Heart left ventricle (tissue), 16 donors: ENCODE data around the gene GNL3. TPM values are rescaled to one million over a fixed set of nuclear protein-coding genes. Genes with fewer than 3 reads are reported as not detected.
"Not testable (repeated sequence)": the region's sequence is repeated elsewhere in the genome, so short reads cannot be mapped to it uniquely, and the experiment has no call there.

Experiments used
- ATAC-seq, 4 donors: fragments of 200-7000 bp; cut with Tn5 transposase; one replicate each; pipeline ENCODE4 v1.9.1; 2020 to 2022; ENCODE audit warnings: moderate library complexity in 4 of 4, mild to moderate bottlenecking in 3 of 4, moderate number of reproducible peaks in 1 of 4
- DNase-seq, 5 donors: peaks; one replicate each; pipeline ENCODE4 v3.0.0-alpha.2; 2020
- H3K27ac ChIP-seq, 12 donors: fragments of 200-600 bp; sonication (generic) in 4 of 12; one replicate each; pipeline versions ENCODE4 v1.5.0 to v1.8.0; 2016 to 2022; ENCODE audit warnings: mild to moderate bottlenecking in 2 of 12
- H3K27me3 ChIP-seq, 9 donors: fragments of 200-600 bp; sonication (generic) in 2 of 9; one replicate each; pipeline versions ENCODE4 v1.5.1 to v1.8.0; 2016 to 2022; ENCODE audit warnings: mild to moderate bottlenecking in 3 of 9
- H3K36me3 ChIP-seq, 9 donors: fragments of 200-600 bp; sonication (generic) in 2 of 9; one replicate each; pipeline versions ENCODE4 v1.5.0 to v1.8.0; 2018 to 2022; ENCODE audit warnings: mild to moderate bottlenecking in 2 of 9
- H3K4me1 ChIP-seq, 12 donors: fragments of 200-600 bp; sonication (generic) in 4 of 12; one replicate each; pipeline versions ENCODE4 v1.5.0 to v1.8.0; 2016 to 2022; ENCODE audit warnings: mild to moderate bottlenecking in 3 of 12
- H3K4me3 ChIP-seq, 12 donors: fragments of 200-600 bp; sonication (generic) in 4 of 12; one replicate each; pipeline versions ENCODE4 v1.5.0 to v1.8.0; 2017 to 2022; ENCODE audit warnings: mild to moderate bottlenecking in 9 of 12, moderate library complexity in 4 of 12
- H3K9me3 ChIP-seq, 12 donors: fragments of 200-600 bp; sonication (generic) in 4 of 12; one replicate each; pipeline versions ENCODE4 v1.5.0 to v1.8.0; 2016 to 2022; ENCODE audit warnings: mild to moderate bottlenecking in 1 of 12
- CTCF ChIP-seq, 12 donors: fragments of 200-600 bp; sonication (generic) in 4 of 12; IDR thresholded peaks; one replicate each; pipeline versions ENCODE4 v1.5.0 to v1.8.0; 2018 to 2022; ENCODE audit warnings: antibody characterized with exemption in 12 of 12, mild to moderate bottlenecking in 5 of 12
- POLR2A ChIP-seq, 2 donors: fragments of 450-650 bp; IDR thresholded peaks; one replicate each; pipeline ENCODE4 v1.6.1; 2017; ENCODE audit warnings: antibody characterized with exemption in 2 of 2, mild to moderate bottlenecking in 2 of 2, moderate library complexity in 2 of 2
- WGBS, 4 donors: extraction: QIAGEN DNeasy Blood & Tissue Kit in 2 of 4; methylation state at CpG; one replicate each; pipeline versions ENCODE4 v1.1.5 to v1.1.7; 2013 to 2018; 5-methylcytosine and 5-hydroxymethylcytosine counted together
- intact Hi-C, 10 donors: fragments of 100-400 bp; cut with DNase I; formaldehyde crosslinking; loops; one replicate each; pipeline versions ENCODE4 v1.11.1 to v1.14.2; 2022
- polyA plus RNA-seq, 2 donors: library from polyadenylated mRNA; stranded (reverse); fragments of 200-250 nt; gene quantifications; one replicate each; pipeline ENCODE4 v1.2.3, GENCODE V29; 2013
- total RNA-seq, 9 donors: library from RNA; depleted of rRNA in 2 of 9; stranded (reverse); fragments of >200 nt in 2 of 9; fragmentation: NEBNext Ultra II Directional in 3 of 9; extraction: Animal tissue kit (Norgen Biotek cat#: 25700) in 3 of 9; gene quantifications; one replicate each; pipeline versions ENCODE4 v1.1.0 to v1.2.4, GENCODE V29; 2016 to 2023
- donor health status: ischemic (EF 13 %, LVEDD 7.1; RV severe dilation, severe dysfunction).
- donor health status: healthy with polysubstance abuse.
- donor health status: DM: no; HTN: yes; CAD: no.
- donor health status: DM: no; HTN: no; CAD: no.
- donor health status: ischemic (EF 25% LVEDD 6.9; RV normal size, moderate dysfunction).
- donor health status: ischemic (EF 25% LVEDD 5.7; RV mildly dilated, moderate dysfunction).
- donor health status: healthy.
- donor health status: DM: yes; HTN: yes; CAD: no.
- donor health status: ischemic (EF 35%, LVEDD 5.7; RV mildly dilated, moderate dysfunction).
- donor health status: nonischemic (EF 11% LVEDD 7.7; RV severe dilation, severe dysfunction).
- donor health status: DM: yes; HTN: yes; CAD: no.
- donor health status: PGD.
- donor health status: ischemic (EF 29% LVEDD 5.4; RV normal size, mild dysfunction).
- donor health status: nonischemic (EF 23%, LVEDD 6.1; RV moderate dilation, normal function).

GNL3 gene
- total and polyA plus RNA-seq, 11 donors: 23.6 to 85.3 (median 29.4) TPM

GRCh38 chr3:52660046-52660445, 25.8 kb upstream of the GNL3 start:
- H3K4me3 ChIP-seq: no peak overlapping the region
- DNase-seq (no peak), ATAC-seq (no peak)
- peaks cover 0 to 100% (median 91%) of the 10 kb centered on the region in 9 donors for H3K36me3 ChIP-seq
- no peaks in the 10 kb centered on the region for H3K9me3 ChIP-seq
- WGBS, 4 donors: 47 to 87% (median 64%) methylated on average over 3 of the region's 3 CpGs
- intact Hi-C loops: no loop called here
- H3K27me3 ChIP-seq: no peaks in the 10 kb centered on the region
- H3K27ac ChIP-seq: no peak overlapping the region
- H3K4me1 ChIP-seq: no peaks in the 10 kb centered on the region
- TF ChIP-seq CTCF (IDR thresholded peaks at IDR 0.05) (no peak), POLR2A (IDR thresholded peaks at IDR 0.05) (no peak)

GRCh38 chr3:52663098-52663497, 22.7 kb upstream of the GNL3 start:
- Histone ChIP-seq H3K36me3 (peaks cover 0 to 100% (median 88%) of the 10 kb centered on the region in 9 donors), H3K4me3 (no peak overlapping the region), H3K27ac (no peak overlapping the region), H3K27me3 (no peaks in the 10 kb centered on the region), H3K4me1 (no peaks in the 10 kb centered on the region), H3K9me3 (no peaks in the 10 kb centered on the region)
- intact Hi-C loops: no loop called here
- no peak for ATAC-seq
- 83 to 96% (median 93%) methylated on average over 3 of the region's 3 CpGs for WGBS, 4 donors
- no peak for DNase-seq
- TF ChIP-seq CTCF (IDR thresholded peaks at IDR 0.05) (no peak), POLR2A (IDR thresholded peaks at IDR 0.05) (no peak)

- intact Hi-C loops: loop anchor here in 1 of 10 donors (10.0 kb wide), 1 partner anchor 246 kb away; no protein-coding TSS in a partner anchor
- DNase-seq (no peak), ATAC-seq (peak; percentile 82 to 97 (median 90))
- no peak for TF ChIP-seq POLR2A (IDR thresholded peaks at IDR 0.05)
- no peak for TF ChIP-seq CTCF (IDR thresholded peaks at IDR 0.05)
- Histone ChIP-seq H3K27me3 (no peaks in the 10 kb centered on the region), H3K4me3 (no peak overlapping the region), H3K27ac (peak overlapping the region in 10 of 12 donors; percentile 3 to 69 (median 24)), H3K4me1 (peaks cover 0 to 27% (median 10%) of the 10 kb centered on the region in 12 donors), H3K36me3 (peaks cover 0 to 98% (median 79%) of the 10 kb centered on the region in 9 donors), H3K9me3 (no peaks in the 10 kb centered on the region)
- WGBS, 4 donors: 75 to 78% (median 77%) methylated on average over 9 of the region's 9 CpGs
Measured at GRCh38 chr3:52670621-52671521, 15.0 kb upstream of the GNL3 start.

GRCh38 chr3:52671676-52672075, 14.2 kb upstream of the GNL3 start:
- peak overlapping the region in 1 of 12 donors; percentile 69 for H3K27ac ChIP-seq
- peaks cover 0 to 27% (median 10%) of the 10 kb centered on the region in 12 donors for H3K4me1 ChIP-seq
- ATAC-seq (no peak), DNase-seq (no peak)
- intact Hi-C loops: loop anchor here in 1 of 10 donors (10.0 kb wide), 1 partner anchor 247 kb away; no protein-coding TSS in a partner anchor
- TF ChIP-seq POLR2A (IDR thresholded peaks at IDR 0.05) (no peak), CTCF (IDR thresholded peaks at IDR 0.05) (no peak)
- H3K4me3 ChIP-seq: no peak overlapping the region
- H3K27me3 ChIP-seq: no peaks in the 10 kb centered on the region
- 44 to 75% (median 64%) methylated on average over 1 of the region's 1 CpG for WGBS, 4 donors
- H3K36me3 ChIP-seq: peaks cover 0 to 98% (median 78%) of the 10 kb centered on the region in 9 donors
- no peaks in the 10 kb centered on the region for H3K9me3 ChIP-seq

- peaks cover 0 to 37% (median 12%) of the 10 kb centered on the region in 12 donors for H3K4me1 ChIP-seq
- not testable (repeated sequence) for H3K27ac ChIP-seq, ATAC-seq, DNase-seq, H3K9me3 ChIP-seq, H3K27me3 ChIP-seq, H3K4me3 ChIP-seq
- intact Hi-C loops: loop anchor here in 1 of 10 donors (10.0 kb wide), 1 partner anchor 251 kb away; no protein-coding TSS in a partner anchor
- WGBS, 4 donors: 37 to 70% (median 58%) methylated on average over 3 of the region's 3 CpGs
- peaks cover 0 to 96% (median 86%) of the 10 kb centered on the region in 9 donors for H3K36me3 ChIP-seq
Measured at GRCh38 chr3:52676201-52676600, 9.6 kb upstream of the GNL3 start.
